ENCODE results near the gene USP28.
A peak's percentile ranks its signal among the peaks of the same experiment; 100 is the strongest.
"Not testable (repeated sequence)": the region's sequence is repeated elsewhere in the genome, so short reads cannot be mapped to it uniquely, and the experiment has no call there.

The USP28 gene, protein sequence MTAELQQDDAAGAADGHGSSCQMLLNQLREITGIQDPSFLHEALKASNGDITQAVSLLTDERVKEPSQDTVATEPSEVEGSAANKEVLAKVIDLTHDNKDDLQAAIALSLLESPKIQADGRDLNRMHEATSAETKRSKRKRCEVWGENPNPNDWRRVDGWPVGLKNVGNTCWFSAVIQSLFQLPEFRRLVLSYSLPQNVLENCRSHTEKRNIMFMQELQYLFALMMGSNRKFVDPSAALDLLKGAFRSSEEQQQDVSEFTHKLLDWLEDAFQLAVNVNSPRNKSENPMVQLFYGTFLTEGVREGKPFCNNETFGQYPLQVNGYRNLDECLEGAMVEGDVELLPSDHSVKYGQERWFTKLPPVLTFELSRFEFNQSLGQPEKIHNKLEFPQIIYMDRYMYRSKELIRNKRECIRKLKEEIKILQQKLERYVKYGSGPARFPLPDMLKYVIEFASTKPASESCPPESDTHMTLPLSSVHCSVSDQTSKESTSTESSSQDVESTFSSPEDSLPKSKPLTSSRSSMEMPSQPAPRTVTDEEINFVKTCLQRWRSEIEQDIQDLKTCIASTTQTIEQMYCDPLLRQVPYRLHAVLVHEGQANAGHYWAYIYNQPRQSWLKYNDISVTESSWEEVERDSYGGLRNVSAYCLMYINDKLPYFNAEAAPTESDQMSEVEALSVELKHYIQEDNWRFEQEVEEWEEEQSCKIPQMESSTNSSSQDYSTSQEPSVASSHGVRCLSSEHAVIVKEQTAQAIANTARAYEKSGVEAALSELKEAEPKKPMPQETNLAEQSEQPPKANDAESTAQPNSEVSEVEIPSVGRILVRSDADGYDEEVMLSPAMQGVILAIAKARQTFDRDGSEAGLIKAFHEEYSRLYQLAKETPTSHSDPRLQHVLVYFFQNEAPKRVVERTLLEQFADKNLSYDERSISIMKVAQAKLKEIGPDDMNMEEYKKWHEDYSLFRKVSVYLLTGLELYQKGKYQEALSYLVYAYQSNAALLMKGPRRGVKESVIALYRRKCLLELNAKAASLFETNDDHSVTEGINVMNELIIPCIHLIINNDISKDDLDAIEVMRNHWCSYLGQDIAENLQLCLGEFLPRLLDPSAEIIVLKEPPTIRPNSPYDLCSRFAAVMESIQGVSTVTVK

DNA sequence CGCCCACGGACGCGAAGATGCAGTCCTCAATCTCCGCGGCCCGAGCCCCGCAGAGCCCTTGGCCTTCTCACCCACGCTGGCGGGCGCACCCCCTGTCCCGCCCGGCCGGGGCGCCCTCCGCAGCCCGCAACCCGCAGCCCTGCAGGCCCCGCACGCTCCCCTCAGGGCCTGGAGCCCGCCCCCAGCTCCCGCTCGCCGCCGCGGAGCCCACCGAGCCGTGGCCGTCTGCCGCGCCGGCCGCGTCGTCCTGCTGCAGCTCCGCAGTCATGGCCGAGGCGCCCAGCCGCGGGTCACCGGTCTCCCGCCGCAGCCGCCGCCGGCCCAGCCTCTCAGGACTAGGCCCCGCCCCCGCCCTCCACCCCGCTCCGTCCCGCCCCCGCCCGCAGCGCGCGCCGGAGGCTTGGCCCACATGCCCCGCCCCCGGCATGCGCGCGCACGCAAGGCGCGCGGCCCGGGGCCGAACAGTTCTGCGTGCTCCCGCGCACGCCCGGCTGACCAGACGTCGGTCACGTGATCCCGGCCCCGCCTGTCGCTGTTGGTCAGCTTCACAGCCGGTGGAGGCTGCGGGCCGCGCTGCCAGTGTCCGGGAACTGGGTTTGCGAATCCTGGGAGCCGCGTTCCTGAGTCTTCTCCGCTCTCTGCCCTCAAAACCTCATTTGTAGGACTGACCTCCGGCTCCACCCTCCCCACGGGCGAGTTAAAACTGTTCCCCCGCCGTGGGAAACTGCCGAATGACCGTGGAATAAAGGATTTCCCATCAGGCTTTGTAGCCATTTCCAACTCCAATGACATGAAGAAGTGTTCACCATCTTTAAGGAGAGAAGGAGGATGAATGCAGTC lies at the start of gene USP28:
USP28 (minus strand) TSS at position 339 of the 840 bp plus-strand sequence; CDS start at position 268, 71 bp downstream.
- DNase-seq (ENCODE audit: low spot score): peak; percentile 100

GRCh38 chr11:113923572-113923971 lies 48.2 kb upstream of the USP28 start:
- DNase-seq (ENCODE audit: low spot score): no peak

- not testable (repeated sequence) for DNase-seq (ENCODE audit: low spot score)
Measured at GRCh38 chr11:113911491-113911890, 36.1 kb upstream of the USP28 start.

GRCh38 chr11:113908098-113908497 lies 32.7 kb upstream of the USP28 start:
- DNase-seq (ENCODE audit: low spot score): no peak

DNA sequence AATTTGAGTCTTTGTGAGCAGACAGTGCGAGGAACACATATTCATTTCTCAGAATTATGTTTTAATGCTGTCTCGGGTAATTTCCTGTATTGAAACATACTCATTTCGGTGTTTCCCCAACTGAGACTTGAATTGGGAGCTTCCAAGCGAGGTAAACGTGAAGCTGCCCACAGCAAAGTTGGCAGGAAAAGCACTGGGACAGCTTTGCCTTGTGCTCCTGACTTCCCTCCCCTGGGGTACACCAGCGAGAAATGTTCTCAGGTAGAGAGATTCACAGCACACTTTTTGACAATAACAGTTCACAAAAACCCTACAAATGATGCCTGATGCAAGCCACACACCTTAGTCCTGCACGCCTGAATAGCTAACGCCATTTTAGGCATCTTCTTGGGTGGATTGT lies 32.3 kb upstream of the USP28 start:
- DNase-seq (ENCODE audit: low spot score): no peak

DNA sequence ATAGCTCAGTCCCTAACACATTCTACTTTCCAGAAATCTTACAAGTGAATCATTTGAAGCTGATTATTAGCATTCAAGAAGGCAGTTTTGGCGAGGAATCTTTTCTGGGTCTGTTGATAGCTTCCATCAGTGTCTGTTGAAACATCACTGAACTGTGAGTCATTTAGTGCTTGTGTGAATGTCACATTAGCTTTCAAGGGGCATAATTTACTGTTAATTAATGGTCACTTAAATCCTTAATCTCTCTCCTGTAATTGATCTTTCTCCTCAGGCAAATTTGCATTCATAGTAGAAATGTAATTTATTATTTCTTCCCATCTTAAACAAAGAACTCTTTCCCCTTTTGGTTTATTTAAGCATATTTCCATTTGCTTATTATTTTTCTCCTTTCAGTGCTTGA lies 31.8 kb upstream of the USP28 start:
- no peak for DNase-seq (ENCODE audit: low spot score)

DNA sequence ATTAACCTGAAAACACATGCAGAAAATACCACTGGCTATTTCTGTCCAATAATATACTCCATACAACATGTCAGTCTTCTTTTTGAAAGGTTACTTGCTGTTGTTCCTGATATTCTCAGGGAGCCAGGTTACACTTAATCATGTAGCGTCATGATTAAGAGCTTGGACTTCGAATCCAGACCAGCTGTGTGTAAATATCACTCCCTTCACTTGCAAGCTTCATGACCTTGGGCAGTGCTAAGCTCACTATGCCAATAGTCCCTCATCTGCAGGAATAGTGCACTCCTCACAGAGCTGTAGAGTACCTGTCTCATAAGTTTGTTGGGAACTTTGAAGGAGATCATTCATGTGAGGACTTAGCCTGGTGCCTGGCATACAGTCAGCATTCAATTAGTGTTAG lies 31.1 kb upstream of the USP28 start:
- DNase-seq (ENCODE audit: low spot score): no peak

DNA sequence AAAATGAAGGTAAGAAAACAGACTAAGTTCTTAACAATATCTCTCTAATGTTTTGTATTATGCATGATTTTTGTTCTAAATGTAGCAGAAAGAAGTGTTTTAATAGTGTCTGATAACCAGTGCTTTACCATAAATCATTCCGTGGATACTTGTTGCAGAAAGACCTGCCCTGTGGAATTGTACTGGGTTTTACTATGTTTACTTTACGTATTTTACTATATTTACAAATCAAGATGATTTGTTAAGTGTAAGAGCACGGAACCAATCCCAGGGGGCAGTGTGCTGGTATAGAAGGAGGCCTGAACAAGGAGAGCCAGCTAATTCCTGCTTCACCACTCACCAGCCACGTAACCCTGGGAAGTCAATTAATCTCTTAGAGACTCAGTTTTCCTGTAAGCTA lies 30.7 kb upstream of the USP28 start:
- no peak for DNase-seq (ENCODE audit: low spot score)

DNA sequence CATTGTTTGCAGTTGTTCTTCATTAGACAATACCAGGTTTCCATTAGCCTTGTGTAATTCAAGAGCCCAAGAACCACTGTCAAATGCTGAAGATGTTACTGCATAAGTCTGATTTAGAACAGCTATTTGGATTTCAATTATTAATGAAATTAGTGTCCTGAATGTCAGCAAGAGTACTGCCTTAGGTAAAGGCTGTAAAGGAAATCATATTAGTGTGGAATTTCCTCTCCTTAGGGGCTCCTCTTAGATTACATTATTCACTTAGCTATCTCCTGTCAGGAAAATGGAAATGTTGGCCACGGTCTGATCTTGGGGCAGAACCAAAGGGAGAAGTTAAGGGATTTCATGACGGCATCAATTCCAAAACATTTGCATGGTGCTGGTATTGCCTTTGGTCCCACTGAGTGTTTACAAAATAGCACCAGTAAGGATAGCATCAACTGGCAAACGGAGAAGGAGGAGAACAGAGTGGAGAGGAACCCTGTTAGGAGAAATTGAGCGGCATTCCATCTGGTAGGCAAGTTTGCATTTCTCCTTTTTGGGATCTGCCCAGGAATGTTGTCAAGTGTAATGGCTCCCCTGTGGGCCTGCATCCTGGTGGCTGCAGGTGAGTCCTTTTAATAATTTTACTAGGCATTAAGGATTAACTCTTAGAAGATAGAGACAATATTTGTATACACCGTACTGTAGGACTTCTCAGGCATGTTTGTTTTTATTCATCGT lies 29.2 kb upstream of the USP28 start, which contains the start of gene HTR3B:
HTR3B (plus strand) TSS at position 418 of the 723 bp plus-strand sequence; CDS start at position 556, 138 bp downstream.
- DNase-seq (ENCODE audit: low spot score): no peak

- no peak for DNase-seq (ENCODE audit: low spot score)
Measured at GRCh38 chr11:113901141-113901540, 25.8 kb upstream of the USP28 start.

GRCh38 chr11:113896156-113896879 lies 20.9 kb upstream of the USP28 start:
- DNase-seq (ENCODE audit: low spot score): peak; percentile 67

- DNase-seq (ENCODE audit: low spot score): no peak
Measured at GRCh38 chr11:113895367-113896155, 20.2 kb upstream of the USP28 start.

- no peak for DNase-seq (ENCODE audit: low spot score)
Measured at GRCh38 chr11:113894421-113894996, 19.1 kb upstream of the USP28 start.

GRCh38 chr11:113888848-113889247 lies 13.5 kb upstream of the USP28 start:
- no peak for DNase-seq (ENCODE audit: low spot score)

GRCh38 chr11:113885897-113886296 lies 10.5 kb upstream of the USP28 start:
- DNase-seq (ENCODE audit: low spot score): no peak

GRCh38 chr11:113884361-113884836 lies 9.0 kb upstream of the USP28 start:
- DNase-seq (ENCODE audit: low spot score): peak; percentile 32

GRCh38 chr11:113881856-113882255 lies 6.5 kb upstream of the USP28 start:
- no peak for DNase-seq (ENCODE audit: low spot score)

DNA sequence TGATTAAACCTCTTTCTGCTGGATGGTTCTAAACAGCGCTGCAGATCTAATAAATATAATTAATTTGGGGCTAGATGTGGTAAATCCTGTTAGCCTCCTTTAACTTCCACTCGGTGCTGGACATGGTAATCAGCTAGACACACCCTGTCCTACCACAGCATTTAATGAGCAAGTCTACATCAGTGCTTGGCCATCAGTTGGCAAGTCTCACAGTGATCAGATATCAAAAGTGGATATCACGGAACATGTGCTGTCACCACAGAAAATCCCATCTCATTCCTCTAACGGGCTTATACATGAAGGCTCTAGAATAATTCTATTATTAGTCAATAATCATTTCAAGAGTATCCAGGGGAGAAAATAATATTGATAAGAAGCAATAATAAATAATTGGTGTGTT lies 5.6 kb upstream of the USP28 start:
- DNase-seq (ENCODE audit: low spot score): no peak

- DNase-seq (ENCODE audit: low spot score): not testable (repeated sequence)
Measured at GRCh38 chr11:113879446-113879845, 4.1 kb upstream of the USP28 start.
